GM13976 (cell line): ENCODE data around the gene SPIC.

ENCODE experiments used
- DNase-seq: peaks from one replicate; pipeline ENCODE4 v3.0.0; 2012; ENCODE audit warnings: low spot score
- CTCF ChIP-seq: IDR thresholded peaks from 2 replicates; pipeline ENCODE4 v1.5.1; 2012; ENCODE audit warnings: borderline replicate concordance, mild to moderate bottlenecking; ENCODE audit not compliant: insufficient read depth; ENCODE audit errors: extremely low read depth, missing control alignments, control extremely low read depth
- in situ Hi-C: fragments of 300-500 bp; cut with MboI; formaldehyde crosslinking; loops from one replicate; pipeline ENCODE4 v1.12.0; 2022; ENCODE audit warnings: low sequenced_read_pairs, mixed read lengths, inconsistent platforms; ENCODE audit not compliant: unreplicated experiment

Gene SPIC

DNA sequence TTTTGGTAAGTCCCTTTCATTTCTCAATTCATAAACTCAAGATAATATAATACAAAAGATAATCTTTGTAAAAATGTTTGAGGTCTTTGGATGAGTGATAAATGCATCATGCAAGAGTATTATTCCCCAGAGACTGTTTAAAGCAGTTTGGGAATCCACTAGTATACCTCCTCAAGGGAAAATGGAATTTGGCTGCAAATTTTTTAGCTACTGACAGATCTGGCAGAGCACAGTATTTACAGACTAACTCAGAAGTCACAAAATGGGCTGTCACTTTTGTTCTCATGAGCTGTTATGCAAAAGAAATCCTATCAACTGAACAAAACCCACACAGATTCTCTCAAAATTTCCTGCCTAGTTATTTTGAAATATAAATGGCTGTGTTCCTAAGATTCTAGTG, 9.9 kb downstream of the SPIC start:
- TF ChIP-seq CTCF = no peak
- no peak for DNase-seq
- in situ Hi-C loops = no loop called here

DNA sequence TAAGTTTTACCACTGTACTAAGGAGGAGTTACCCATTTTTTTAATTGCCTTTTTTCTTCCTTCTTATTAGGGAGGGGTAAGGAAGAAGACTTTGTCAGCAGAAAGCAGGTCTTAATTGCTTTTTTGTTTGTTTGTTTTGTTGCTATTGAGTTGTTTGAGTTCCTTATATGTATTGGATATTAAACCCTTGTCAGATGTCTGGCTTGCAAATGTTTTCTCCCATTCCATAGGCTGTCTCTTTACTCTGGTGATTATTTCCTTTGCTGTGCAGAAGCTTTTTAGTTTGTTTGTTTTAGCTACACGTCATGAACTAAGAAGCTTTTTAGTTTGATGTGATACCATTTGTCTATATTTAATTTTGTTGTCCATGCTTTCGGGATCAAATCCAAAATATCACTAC, 13.3 kb downstream of the SPIC start:
- in situ Hi-C loops = no loop called here

DNA sequence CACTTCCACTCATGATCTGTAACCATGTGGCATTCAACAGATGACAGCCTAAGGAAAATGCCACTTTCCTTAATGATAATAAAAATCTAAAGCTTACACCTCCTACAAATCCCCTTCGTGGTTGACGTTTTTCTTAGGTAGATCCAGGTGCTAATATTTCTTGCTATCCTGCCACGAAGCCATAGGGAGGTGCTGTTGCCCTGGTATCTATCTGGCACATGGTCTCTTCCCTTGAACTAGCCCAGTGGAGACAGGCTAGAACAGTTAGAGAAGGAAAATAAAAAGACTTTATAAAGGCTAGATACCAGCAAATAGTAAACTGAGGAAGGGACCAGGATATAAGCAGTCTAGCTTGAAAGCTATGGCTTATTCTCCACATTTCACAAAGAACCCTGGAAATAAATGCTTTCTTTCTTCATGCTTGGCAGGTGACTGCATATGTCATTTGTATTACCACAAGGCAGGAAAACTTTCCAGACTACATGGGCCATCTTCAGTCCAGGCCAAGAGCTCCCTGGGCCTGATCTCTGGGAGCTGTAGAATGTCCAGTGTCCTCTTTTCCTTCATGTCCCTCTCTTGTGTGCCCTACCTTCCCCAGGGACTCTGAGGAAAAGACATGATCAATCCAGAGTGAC, 15.3 kb downstream of the SPIC start:
- peak; percentile 47 for TF ChIP-seq CTCF
- in situ Hi-C loops = loop anchor here (10.0 kb wide), 1 partner anchor 274 kb away; no protein-coding TSS in a partner anchor
- DNase-seq = peak; percentile 46

More for the DNA sequence above, 13.3 kb downstream of the SPIC start:
- TF ChIP-seq CTCF = no peak
- no peak for DNase-seq

DNA sequence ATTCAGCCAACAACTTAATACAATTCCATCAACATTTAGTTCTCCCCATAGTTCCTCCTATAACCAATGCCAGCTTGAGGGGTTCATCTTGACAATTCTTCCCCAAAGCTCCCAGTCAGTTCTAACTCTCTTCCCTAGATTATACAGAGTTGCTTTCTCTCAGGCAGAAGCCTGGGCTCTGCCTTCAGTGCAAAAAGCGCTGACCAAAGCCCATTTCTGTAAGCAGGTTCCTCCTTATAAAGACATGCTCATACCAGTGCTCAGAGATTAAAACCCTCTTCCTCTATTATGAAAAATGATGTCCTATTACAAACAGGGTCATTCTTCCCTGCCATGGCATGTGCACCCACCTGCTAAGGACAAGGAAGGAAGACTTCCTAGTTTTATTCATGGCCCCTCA, 16.2 kb downstream of the SPIC start:
- TF ChIP-seq CTCF = no peak
- DNase-seq = no peak
- in situ Hi-C loops = loop anchor here (10.0 kb wide), 1 partner anchor 273 kb away; no protein-coding TSS in a partner anchor

- in situ Hi-C loops = loop anchor here (10.0 kb wide), 1 partner anchor 271 kb away; no protein-coding TSS in a partner anchor
- DNase-seq = no peak
- no peak for TF ChIP-seq CTCF
Observed at GRCh38 chr12:101493556-101493955, 18.4 kb downstream of the SPIC start.

GRCh38 chr12:101498252-101498651, 23.1 kb downstream of the SPIC start:
- no peak for TF ChIP-seq CTCF
- DNase-seq = no peak
- in situ Hi-C loops = loop anchor here (10.0 kb wide), 1 partner anchor 267 kb away; no protein-coding TSS in a partner anchor
